Caki2 (cell line): Measurements from ENCODE around the gene CD47. TPM values are rescaled to one million over a fixed set of nuclear protein-coding genes. Genes with fewer than 3 reads are reported as not detected.

Experiments used
- DNase-seq: peaks from one replicate; pipeline ENCODE4 v3.0.0-alpha.2; 2015; ENCODE audit warnings: low read depth
- in situ Hi-C: cut with HindIII; loops from 2 replicates; pipeline ENCODE4 v1.10.0; 2016; ENCODE audit warnings: low sequenced_read_pairs, low pct_unique_long_range_greater_than_20kb, mixed read lengths
- total RNA-seq: library from RNA; depleted of rRNA; stranded (reverse); fragments of >200 nt; shearing (Covaris generic); gene quantifications from 2 replicates; pipeline ENCODE4 v1.2.3, GENCODE V29; 2014; ENCODE audit warnings: low replicate concordance

CD47 gene
- total RNA-seq, 1 experiment from 2014 or later: 62.4 TPM

DNA sequence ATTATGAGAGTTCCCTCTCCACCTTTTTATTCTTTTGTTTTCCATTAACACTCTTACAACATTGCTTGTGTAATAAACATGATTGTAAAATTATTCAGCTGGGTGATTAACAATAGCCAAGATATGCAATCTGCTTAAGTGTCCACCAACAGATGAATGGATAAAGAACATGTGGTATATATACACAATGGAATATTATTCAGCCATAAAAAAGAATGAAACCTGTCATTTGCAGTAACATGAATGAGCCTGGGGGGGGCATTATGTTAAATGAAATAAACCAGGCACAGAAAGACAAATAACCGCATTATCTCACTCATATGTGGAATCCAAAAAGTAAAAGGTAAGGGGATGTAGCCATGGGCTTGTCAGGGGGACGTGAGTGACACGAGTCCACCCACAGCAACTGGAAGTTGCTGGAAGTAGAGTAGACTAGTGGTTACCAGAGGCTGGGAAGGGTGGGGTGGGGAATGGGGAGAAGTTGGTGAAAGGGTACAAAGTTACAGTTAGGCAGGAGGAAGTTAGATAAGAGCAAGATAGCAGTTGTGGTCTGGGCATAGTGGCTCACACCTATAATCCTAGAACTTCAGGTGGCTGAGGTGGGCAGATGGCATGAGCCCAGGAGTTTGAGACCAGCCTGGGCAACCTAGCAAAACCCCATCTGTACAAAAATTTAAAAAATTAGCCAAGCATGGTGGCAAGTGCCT is 28.7 kb upstream of the CD47 start:
- no peak for DNase-seq
- in situ Hi-C loops: no loop called here

DNA sequence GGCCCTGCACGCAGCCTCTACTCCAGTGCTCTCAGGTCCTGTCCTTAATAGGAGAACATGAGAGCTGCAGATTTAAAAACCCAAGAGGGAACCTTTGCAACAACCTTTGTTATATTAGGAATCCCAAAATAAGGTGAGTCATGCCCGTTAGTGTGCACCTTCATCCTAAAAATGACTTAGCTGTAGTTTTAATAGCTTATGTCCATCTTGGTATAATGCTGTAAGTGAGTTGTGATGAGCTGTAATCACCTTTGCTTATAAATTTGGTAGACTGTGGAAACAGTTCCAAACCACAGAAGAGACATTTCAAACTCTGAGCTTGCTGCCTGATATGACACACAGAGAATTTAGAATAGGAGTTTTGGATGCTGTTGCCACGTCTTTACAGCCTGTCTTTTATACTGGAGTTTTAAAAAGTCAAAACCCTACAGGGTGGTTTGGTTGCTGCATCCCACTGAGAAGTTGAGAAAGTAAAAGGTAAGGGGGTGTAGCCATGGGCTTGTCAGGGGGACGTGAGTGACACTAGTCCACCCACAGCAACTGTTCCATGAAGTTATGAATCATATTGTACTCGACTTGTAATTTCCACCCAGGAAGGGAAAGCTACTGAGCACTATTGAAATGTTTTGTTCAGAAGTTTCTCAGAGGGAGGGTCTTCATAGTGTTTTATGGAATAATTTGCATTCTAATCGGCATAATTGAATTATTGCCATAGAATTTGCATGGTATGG is 27.4 kb upstream of the CD47 start:
- DNase-seq: no peak
- in situ Hi-C loops: no loop called here

DNA sequence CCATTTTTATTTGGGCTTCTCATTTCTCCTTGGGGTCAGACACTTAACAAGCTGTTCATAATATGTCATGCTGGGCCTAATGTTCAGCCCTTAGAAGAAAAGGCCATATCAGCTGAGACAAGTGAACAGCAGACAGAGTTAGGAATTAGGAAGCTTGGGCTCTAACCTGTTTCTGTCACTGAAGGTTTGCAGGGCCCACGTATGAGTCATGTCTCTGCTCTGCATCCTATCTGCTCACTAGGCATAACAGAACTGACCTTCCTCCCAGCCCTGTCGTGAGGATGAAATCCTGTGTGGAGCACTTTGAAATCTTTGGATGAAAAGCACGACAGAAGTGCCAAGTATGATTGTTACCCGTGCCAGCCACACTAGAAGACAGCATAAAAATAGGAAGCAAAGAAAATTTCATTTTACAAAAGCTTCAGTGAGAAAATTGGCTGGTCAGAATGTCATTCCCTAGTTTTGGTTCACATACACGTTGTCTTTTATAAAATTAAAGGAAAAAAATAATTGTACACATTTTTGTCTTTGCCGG is 26.5 kb upstream of the CD47 start:
- in situ Hi-C loops: no loop called here

DNA sequence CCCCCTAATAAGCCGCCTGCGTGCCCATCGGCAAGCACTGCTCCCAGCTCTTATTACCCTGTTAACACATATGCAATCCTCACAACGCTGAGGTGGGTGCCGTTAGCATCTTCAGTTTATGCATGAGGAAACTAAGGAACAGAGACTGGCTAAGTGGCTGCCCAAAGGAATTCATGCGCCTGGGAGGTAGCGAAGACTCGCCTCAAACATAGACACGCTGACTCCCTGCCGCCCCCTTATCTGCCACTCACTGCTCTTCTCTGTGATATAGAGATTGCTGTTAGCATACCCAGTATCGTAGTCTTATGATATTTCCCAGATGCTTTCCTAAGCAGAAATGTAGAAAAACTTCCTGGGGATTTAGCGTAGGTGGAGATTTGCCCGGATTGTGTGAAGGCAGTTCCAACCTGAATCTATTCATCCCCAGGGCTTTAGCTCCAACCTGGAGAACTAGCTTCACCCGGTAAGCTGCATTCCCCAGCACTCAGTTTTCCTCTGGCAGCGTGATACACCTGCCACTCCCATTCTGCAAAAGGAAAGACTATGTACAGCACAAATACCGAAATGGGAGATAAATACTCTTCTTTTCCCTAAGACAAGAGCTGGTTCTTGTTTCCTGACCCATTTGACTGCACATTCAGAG is 23.7 kb upstream of the CD47 start:
- no peak for DNase-seq
- in situ Hi-C loops: no loop called here

More for the DNA sequence above, 26.5 kb upstream of the CD47 start:
- DNase-seq: no peak

DNA sequence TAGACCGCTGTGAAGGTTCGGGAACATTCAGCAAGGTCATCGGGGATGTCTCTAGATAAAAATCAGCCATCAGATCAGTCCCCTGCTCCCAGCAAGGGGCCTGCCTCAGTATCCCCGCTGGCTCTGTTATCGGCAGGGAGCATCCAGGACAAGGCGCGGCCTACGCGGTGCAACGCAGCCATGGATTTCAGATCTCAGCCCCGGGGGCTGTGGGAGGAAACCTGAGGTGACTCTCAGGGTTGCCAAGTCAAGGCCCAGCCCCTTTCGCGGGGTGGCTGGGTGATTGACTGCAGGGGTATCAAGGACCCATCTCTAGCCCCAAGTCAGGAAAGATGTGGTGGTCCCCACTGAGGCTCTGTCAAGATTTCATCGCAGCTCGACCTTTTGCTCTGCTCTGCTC is 23.1 kb upstream of the CD47 start:
- in situ Hi-C loops: no loop called here

DNA sequence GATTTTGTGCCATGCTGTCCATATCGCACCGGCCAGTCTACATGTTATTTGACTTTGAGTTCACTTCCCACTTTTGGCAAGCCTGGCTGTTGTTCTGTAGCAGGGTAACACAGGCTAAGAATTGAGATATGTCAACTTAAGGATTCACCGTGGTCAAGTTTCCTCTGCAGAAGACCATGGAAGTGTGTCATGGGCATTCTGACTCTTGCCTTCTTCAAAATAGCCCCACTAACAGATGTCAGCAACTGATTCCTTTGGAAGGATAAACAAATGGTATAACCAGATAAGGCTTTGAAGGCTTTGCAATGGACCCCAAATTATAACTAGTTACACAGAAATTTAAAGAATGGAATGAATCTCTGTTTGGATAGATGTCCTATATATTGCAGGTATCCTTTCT is 20.1 kb upstream of the CD47 start:
- in situ Hi-C loops: no loop called here
- DNase-seq: no peak

More for the DNA sequence above, 23.1 kb upstream of the CD47 start:
- no peak for DNase-seq

DNA sequence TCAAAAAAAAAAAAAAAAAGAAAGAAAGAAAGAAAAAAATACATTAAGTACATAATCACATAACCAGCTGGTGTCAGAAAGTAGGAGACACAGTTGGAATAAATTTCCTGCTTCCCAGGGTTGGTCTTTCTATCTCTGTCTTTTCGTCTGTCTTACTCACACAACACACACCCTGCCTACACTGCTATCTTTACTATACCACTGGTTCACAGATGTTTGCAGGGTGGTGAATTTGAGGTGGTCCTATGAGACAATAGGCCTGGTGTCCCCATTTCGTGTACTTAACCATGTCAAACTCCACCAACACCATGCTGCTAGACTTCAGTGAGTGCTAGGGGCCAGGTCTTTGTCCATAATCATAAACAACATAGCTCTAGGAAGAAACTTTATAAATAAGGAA is 17.6 kb upstream of the CD47 start:
- in situ Hi-C loops: no loop called here
- no peak for DNase-seq

DNA sequence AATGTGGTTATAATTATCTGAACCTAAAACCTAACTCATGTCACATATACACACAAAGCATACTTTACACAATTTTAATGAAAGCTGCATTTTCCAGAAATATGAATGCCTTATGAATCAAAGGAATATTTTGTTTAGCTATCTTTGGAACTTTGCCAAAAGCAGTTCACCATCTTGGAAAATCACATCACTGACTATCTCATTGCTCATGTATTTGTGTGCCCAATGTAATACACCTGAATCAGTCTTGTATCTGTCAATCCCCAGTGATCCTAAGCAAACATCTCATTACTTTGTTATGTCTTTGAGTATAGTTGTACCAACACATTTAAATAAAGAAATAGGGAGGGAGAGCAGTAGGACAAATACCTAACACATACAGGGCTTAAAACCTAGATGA is 15.6 kb upstream of the CD47 start:
- in situ Hi-C loops: no loop called here
- DNase-seq: no peak

DNA sequence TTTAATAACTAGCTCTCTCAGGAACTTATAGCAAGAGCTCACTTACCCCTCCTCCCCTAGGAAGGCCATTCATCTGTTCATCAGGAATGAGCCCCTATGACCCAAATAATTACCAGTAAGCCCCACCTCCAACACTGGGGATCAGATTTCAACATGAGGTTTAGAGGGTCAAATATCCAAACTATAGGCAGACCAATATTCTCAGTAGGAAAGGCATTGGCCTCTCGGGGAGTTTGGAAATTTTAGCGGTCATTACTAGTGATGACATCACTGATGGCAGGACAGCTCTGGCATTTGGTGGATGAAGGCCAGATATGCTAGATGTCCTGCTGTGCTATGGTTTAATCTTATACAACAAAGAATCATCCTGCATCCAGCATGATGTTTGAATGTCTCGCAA is 15.2 kb upstream of the CD47 start:
- DNase-seq: no peak
- in situ Hi-C loops: no loop called here

DNA sequence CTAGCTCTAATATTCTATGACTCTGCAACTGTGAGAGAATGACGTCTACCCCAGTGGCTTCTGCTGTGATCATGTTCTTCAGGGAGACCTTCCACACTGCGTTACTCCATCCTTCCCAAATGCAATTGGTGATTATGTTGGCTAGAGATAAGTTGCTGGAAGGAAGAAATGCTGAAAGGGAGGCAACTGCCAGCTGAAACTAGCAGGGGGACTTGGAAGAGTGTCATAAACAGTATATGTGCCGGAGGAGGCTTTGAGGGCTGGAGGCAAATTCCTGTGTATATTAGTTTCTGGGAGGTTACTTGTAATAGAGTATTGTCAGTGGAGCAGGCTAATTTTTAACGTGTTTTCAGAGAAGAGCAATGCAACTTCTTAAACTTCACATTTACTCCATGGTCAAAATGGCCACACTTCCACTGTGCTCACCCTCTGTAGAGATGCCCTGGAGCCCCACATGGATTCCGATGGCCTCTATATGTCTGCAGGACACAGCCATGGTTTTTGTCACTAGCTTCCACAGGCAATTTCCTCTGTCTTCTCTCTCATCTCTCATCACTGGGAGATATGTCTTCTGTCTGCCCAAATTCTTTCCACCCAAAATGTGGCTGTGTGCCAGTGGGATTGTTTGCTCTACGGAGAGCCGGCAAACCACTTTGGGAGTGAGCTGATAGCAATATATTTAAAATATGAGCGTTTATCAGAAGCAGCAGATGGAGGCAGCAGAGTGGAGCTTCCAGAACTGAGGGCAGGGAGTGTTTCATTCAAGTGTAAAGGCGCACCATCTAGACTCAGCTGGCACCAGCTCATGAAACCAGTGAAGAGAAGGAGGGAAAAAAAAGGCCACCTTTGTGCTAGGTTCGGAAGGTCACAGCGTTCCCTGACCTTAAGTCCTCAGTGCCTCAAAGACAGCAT is 13.3 kb upstream of the CD47 start:
- in situ Hi-C loops: no loop called here
- DNase-seq: no peak

DNA sequence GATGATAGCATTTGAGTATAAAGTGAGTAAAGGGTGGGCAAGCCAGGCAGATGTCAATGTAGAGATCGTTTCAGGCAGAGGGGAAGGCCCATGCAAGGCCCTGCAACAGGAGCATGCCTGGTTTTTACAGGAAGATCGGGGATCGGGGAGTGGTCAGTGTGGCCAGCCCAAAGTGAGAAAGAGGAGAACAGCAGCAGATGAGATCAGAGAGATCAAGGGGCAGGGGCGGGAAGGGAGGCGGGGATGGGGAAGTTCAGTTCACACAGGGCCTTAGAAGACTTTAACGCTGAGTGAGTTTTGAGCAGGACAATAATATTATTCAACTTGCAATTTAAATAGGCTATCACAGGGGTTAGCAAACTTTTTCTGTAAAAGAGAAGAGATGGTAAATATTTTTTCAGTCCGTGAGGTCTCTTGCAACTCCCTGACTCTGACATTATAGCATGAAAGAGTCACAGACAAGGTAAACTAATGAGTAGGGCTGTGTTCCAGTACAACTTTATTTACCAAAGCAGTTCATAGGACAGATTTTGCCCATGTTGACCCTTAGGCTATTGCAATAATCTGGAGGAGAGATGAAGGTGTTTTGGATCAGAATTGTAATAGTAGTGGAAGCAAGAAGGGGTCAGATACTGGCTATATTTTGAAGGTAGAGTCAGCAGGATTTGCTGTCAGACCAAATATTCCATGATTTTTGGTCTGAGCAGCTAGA is 12.4 kb upstream of the CD47 start:
- in situ Hi-C loops: no loop called here
- DNase-seq: no peak

DNA sequence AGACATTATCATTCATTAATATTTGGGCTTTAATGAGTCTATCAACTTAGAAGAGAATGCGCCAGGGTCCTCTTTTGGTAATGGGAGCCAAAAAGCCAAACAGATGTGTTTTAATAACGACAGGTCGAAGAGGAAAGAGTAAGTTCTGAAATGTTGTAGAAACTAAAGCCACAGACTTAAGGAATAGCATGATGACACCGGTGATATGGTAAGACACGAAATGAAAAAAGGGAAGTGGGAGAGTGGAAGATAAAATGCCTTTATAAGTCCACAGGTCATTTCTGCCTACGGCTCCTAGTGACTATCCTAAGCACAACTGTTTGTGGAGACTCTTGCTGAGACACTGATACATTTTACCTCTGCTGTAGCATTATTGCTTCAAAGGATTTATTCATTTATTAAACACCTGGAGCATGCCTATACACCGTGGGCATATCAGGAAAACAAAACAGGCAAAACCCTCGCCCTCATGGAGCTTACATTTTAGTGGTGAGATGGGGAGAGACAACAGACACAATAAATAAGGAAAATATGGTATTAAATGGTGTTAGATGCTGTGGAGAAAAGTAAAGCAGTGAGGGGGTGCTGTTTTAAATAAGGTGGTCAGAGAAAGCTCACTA is 11.7 kb upstream of the CD47 start:
- in situ Hi-C loops: no loop called here

DNA sequence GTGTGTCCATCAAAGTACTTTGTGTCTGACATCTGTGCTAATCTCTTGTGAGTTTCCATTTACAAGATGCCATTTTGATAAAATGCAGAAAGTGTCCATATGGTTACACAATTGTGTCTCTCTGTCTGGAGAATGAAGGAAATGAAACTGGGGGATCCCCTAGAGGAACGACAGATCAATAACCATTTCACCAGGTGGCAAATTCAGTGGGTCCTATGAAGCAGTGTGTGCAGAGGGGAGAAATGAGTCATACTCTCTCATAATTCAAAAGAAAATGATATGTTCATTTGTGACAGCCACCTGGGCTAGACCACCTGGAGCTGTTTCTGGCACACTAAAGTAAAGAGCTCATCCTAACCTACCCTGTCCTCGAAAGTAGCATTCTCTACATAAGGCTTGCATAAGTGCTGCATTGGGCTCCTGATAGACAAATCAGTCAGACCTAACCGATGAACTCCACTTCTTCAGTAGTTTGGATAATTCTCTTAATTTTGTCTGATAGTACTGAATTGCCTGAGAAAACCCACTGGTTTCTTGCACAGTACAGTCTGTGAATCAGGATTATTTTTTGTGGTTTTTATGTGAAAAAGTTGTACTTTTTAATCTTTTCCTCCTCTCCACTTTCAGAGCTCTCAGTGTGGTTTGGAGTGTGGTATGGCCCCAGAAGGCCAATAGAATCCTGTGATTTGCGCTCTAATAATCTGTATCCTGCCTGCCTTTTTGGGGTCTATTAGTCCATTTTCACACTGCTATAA is 10.3 kb upstream of the CD47 start:
- DNase-seq: no peak
- in situ Hi-C loops: no loop called here

More for the DNA sequence above, 11.7 kb upstream of the CD47 start:
- DNase-seq: no peak

DNA sequence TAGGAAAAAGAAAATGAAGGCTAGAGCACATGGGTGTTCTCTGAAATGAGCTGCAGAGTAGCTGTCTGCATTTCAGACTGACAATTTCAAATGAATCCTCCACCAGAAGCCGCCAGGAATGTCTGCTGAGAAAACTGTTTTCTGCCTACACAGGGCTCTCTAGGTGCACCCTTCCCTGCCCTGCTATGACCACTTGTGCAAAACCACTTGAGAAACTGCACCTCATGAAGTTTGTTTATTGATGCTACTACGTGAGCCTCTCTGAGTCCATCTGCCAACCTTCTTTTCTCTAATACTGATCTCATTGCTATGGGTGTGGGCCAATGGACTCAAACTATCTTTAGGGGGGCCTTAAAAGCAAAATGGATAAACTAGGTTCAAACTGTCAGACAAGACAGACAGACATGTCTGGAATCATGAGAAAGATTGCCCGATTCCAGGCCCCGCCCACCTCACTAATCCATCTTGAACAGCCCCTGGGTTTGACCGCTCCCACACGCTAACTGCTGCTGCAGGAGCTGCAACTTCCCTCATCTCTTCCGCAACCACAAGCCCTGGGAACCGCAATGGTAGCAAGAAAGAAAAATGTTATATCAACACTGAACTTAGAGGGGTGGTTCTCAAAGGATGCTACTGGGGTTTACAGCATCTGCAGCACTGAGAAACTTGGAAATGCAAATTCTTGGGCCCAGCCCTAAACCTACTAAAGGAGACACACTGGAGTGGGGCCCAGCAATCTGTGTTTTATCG is 9.0 kb upstream of the CD47 start:
- DNase-seq: no peak
- in situ Hi-C loops: no loop called here

DNA sequence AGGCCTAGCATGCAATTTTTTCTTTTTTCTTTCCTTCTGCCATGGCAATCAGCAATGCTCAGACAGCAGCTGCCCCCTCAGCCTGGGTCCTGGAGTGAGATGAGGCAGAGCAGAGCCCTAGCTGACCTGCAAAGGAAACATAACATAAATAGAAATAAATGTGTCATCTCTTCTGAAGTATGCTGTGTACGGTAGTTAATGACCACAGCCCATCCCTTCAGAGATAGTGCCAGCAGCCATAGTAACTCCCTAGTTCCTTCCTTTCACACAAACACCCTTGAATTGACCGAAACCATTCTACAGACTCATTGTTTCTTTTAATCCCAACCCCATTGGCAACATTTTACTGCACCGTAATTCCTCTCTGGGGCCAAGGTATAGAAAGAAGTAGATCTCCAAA is 8.4 kb upstream of the CD47 start:
- no peak for DNase-seq
- in situ Hi-C loops: no loop called here

DNA sequence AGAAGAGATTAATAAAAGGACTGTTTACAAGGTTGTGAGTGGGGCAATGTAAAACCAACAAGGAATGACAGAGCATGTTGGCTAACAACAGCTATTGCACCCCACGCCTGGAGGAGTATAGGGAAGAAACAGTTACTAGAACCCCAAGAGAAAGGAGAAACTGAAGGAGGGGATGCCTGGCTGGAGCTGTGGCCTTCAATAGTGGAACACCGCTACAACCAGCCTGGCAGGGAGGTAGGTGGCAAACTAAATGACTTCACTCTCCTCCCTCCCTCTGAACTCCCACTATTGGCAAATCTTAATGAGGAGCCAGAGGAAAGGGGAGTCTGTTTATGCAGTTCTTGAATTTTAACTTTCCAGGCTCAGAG is 7.2 kb upstream of the CD47 start:
- in situ Hi-C loops: no loop called here

More for the DNA sequence above, 7.2 kb upstream of the CD47 start:
- no peak for DNase-seq
